Measurements from ENCODE around the gene PLCB4. TPM values are rescaled to one million over a fixed set of nuclear protein-coding genes. Genes with fewer than 3 reads are reported as not detected.

The PLCB4 gene
- total RNA-seq, 1 donor from 2014 or later, result 20.5 TPM

DNA sequence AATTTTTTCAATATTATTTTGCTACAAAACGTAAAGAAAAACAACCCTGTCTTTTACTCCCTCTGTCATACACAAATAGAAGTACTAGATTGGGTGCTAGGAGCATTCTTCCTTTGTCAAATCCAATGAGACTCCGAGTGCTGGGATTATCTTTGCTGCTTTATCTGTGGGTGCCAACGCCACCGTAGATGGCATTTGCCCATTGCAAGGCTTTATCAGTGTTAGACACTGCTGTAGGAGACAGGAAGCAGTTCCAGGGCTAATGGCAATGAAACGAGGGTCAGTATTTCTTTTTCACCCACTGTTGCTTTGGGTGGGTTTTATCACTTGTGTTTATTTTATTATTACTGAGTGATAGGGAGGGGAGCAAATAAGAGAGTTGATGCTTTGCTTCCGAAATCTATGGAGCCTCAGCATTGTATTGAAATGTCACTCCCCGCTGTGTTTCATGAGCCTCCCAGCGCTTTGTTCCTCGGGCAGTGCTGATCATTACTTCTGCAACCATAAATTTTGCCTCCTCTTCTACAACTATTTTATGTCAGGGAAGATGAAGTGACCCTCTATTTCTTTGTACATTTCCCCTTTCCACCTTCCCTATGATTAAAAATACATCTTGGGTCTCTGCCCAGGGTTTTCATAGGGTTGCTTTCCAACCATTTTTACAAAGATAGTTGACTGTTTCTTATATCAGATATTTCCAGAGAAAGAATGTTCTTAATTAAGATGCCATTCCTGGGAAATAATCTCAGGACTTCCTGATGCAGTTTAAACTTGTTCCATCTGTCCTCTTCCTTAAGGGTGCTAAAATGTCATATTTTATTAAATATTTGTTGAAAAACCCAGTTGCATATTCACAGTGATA is 358.8 kb downstream of the PLCB4 start:
- DNase-seq (ENCODE audit: low spot score), result no peak
- intact Hi-C loops (cut with DNase I), result no loop called here

DNA sequence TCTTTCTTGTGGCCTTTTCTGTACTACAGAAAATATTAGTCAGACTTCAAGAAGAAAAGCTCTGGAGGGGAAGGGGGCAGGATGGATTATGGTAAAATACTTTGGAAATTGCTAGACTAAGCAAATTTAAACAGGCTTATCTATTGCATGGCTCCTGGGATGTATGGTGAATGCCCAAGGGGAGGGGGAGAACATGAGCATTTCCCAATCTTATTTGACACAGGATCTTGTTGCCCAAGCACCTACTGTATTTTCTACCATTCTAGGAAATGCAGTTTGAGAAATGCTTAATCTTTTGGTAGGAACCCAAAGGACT is 359.4 kb downstream of the PLCB4 start:
- intact Hi-C loops (cut with DNase I), result no loop called here
- no peak for DNase-seq (ENCODE audit: low spot score)

- no peak for DNase-seq (ENCODE audit: low spot score)
- intact Hi-C loops (cut with DNase I), result no loop called here
These were observed 370.9 kb downstream of the PLCB4 start for GRCh38 chr20:9439806-9440205.

GRCh38 chr20:9440892-9441291 is 372.0 kb downstream of the PLCB4 start:
- intact Hi-C loops (cut with DNase I), result no loop called here
- DNase-seq (ENCODE audit: low spot score), result no peak

GRCh38 chr20:9441948-9442347 is 373.1 kb downstream of the PLCB4 start:
- DNase-seq (ENCODE audit: low spot score), result no peak
- intact Hi-C loops (cut with DNase I), result no loop called here

DNA sequence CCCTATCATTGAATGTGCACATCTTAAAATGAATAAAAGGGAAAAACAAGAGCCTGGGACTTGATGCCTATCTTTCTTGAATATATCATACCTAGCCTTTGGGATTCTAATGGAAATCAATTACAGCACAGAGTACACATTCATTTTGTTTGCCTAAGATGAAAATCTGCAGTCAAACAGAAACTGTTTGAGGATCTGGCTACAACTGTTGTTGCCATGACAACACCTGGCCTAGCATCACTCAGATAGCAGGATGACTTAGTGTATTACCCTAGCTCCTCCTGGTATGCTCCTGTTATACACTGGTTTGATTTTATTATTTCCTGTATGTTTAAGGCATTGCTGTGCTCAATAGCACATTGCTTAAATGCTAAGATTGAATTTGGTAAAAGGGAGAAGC is 374.0 kb downstream of the PLCB4 start:
- intact Hi-C loops (cut with DNase I), result no loop called here
- no peak for DNase-seq (ENCODE audit: low spot score)

- DNase-seq (ENCODE audit: low spot score), result no peak
- intact Hi-C loops (cut with DNase I), result no loop called here
These were observed 376.0 kb downstream of the PLCB4 start for GRCh38 chr20:9444921-9445320.

- intact Hi-C loops (cut with DNase I), result no loop called here
These were observed 378.3 kb downstream of the PLCB4 start for GRCh38 chr20:9447182-9447581.

DNA sequence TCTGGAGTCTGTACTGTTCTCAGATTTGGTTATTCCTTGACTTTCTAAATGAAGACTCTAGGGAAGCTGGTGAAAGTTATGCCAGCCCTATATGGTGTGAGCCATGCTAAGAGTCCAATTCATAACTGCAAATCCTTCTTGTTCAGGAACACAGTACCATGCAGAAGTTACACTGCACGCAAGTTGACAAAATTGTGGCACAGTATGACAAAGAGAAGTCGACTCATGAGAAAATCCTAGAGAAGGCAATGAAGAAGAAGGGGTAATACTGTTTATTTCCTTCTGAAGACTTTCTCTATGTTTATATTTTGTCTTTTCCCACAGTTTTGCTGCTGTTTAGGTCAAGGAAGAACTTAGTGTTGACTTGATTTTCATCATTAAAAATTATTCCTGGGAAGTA is 384.3 kb downstream of the PLCB4 start:
- intact Hi-C loops (cut with DNase I), result no loop called here
- no peak for DNase-seq (ENCODE audit: low spot score)

More at GRCh38 chr20:9447182-9447581, 378.3 kb downstream of the PLCB4 start:
- no peak for DNase-seq (ENCODE audit: low spot score)

GRCh38 chr20:9454791-9455190 is 385.9 kb downstream of the PLCB4 start:
- no peak for DNase-seq (ENCODE audit: low spot score)

GRCh38 chr20:9457136-9457535 is 388.2 kb downstream of the PLCB4 start:
- intact Hi-C loops (cut with DNase I), result no loop called here
- DNase-seq (ENCODE audit: low spot score), result no peak

More at GRCh38 chr20:9454791-9455190, 385.9 kb downstream of the PLCB4 start:
- intact Hi-C loops (cut with DNase I), result no loop called here

DNA sequence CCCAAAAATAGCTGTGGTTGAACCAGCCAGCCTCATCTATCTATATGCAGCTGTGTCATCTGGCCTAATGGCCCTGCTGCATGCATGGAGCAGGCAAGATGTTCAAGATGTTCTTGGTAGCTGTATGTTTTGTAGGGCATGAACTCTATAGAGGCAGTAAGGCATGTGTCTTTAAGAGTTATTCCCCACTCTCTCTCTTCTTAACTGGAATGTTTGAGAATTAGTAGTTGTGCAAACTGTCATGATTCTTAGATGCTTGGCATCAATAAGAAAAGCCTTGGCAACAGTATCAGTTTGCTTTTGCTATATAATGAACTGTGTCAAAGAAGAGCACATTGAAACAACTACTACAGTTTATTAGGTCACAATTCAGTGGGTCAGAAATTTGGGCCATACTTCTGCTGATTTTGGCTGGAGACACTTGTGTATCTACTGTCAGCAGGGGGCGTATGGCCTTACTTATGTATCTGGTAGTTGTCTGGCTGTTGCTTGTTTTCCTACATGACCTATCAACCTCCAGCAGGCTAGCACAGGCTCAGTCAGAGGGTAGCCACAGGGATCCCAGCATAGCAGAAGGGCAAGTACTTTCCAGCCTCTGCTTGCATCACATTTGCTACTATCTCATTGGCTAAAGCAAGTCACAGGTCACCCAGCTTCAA is 389.4 kb downstream of the PLCB4 start:
- no peak for DNase-seq (ENCODE audit: low spot score)
- intact Hi-C loops (cut with DNase I), result no loop called here

- DNase-seq (ENCODE audit: low spot score), result no peak
- intact Hi-C loops (cut with DNase I), result no loop called here
These were observed 391.6 kb downstream of the PLCB4 start for GRCh38 chr20:9460518-9460917.

DNA sequence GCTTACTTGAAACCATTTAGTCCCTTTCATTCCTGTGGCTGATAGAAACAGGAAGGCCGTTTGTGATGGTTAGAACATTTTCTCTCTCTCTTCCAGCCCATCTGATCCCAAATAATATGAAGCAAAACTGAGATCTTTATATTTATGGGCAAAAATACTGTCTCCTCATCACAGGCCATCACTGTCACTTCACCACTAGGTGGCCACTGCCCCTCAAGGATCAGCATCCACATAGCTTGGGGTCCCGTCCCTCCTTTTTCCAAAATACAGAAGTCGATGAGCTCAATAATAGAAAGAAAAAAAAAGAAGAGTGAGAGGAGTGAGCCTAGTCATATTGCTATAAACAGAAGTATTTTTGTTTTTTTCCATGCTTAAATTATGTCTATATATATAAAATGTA is 399.1 kb downstream of the PLCB4 start:
- intact Hi-C loops (cut with DNase I), result no loop called here

DNA sequence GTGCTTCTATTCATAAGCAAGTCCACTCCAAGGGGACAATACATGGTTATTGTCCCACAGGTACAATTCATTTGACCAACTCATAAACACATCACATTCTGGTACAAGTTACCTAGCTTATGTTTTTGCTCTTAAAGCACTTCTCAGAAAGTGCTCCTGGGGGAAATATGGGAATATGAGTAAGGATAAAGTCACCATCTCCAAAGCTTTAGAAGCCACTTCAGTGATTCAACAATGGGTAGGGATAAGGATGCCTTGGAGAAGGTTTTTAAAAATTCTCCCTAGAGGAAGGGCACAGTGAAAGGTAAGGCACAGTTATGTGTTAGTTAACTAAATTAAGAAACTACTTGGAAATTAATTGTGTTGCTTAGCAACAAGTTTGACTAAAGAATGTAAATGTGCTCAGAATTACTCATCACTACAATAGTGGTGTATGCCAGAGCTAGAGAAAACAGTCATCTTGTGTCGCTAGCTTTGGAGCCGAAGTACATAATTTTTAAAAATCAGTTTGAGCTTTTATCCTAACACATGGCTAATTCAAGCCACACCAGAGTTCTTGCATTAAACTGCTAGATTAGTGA is 406.0 kb downstream of the PLCB4 start:
- DNase-seq (ENCODE audit: low spot score), result no peak
- intact Hi-C loops (cut with DNase I), result no loop called here

More for the DNA sequence above, 399.1 kb downstream of the PLCB4 start:
- DNase-seq (ENCODE audit: low spot score), result no peak

DNA sequence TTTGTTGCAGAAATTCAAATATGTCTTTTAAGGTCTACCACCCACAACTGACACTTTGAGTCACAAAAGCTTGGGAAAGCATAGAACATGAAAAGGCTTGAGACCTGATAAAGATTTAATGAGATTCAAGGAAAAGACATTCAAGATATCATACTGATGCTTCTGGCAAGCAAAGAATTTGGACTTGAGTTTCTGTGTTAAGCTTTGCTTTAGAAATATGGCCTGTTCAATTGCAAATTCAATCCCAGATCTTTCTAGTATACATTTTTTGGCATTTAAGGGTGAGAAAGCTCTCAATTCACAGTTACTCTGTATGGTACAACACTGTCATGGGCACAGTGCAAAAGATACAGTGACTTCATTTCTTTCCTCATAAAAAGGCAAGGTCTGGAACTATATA is 406.6 kb downstream of the PLCB4 start:
- intact Hi-C loops (cut with DNase I), result no loop called here
- DNase-seq (ENCODE audit: low spot score), result no peak

GRCh38 chr20:9476174-9476573 is 407.3 kb downstream of the PLCB4 start:
- intact Hi-C loops (cut with DNase I), result no loop called here
- DNase-seq (ENCODE audit: low spot score), result no peak

DNA sequence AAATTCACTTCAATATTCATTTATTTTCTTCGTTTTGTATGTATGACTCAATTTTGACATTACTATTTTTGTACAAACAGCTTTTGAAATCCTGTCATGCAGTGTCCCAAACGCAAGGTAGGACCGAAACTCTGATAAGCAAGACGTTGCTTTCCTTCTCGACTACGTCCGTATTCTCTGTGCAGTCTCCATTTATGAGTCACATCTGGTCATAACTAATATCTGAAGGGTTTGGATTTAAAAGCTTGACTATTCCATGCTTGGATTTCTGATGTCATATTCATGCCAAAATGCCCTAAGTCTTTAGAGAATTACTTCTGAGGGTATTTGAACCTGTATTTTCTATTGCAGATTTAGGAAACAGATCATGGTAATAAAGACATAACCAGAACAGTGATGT is 407.8 kb downstream of the PLCB4 start:
- no peak for DNase-seq (ENCODE audit: low spot score)
- intact Hi-C loops (cut with DNase I), result no loop called here

DNA sequence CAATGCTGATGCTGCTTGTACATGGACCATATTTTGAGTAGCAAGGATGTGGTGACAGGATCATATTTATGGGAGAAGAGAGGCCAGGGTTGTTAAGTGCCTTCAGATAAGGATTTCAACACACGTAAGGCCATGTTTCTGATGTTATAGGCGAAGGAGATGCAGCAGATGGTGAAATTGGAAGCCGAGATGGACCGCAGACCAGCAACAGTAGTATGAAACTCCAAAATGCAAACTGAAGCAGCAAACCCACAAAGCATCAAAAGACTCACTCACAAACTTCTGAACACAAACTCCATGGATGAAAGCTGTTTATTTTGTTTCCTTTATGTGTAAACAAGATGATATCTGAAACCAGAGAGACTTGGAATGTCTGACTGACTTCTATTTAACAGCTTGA is 409.9 kb downstream of the PLCB4 start:
- no peak for DNase-seq (ENCODE audit: low spot score)
- intact Hi-C loops (cut with DNase I), result no loop called here

DNA sequence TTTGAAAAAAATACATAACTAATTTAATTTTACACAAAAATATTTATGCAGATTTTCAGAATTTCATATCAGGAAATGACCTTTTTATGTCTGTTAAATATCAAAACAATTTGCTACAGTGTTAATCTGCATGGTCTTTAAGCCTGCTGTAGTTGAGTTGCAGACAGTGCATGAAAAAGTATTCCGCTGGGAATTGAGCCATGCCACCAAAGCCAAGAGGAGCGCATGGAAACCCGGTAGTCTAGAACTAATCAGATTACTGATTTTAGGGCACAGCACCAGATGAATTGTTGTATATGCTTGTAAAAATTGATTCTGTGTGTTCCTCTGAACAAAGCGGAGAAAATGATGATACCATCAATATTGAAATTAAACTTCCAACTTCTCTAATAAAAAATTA is 411.2 kb downstream of the PLCB4 start:
- DNase-seq (ENCODE audit: low spot score), result no peak
- intact Hi-C loops (cut with DNase I), result no loop called here

- intact Hi-C loops (cut with DNase I), result no loop called here
These were observed 413.3 kb downstream of the PLCB4 start for GRCh38 chr20:9482180-9482579.

More at GRCh38 chr20:9482180-9482579, 413.3 kb downstream of the PLCB4 start:
- no peak for DNase-seq (ENCODE audit: low spot score)
